Thyroid gland (tissue), 4 donors: Measurements from ENCODE around the gene IPO7. TPM values are rescaled to one million over a fixed set of nuclear protein-coding genes. Genes with fewer than 3 reads are reported as not detected.

ENCODE experiments used
- DNase-seq, 2 donors: peaks; one replicate each; pipeline ENCODE4 v3.0.0-alpha.2; 2019
- H3K27ac ChIP-seq, 3 donors: fragments of 200-600 bp; sonication (generic); 1 replicate in 2 of 3; 2 replicates in 1 of 3; pipeline ENCODE4 v1.5.1; 2016 to 2019; ENCODE audit warnings: mild to moderate bottlenecking in 1 of 3, moderate library complexity in 1 of 3
- H3K27me3 ChIP-seq: fragments of 200-600 bp; sonication (generic); one replicate; pipeline ENCODE4 v1.5.1; 2019
- H3K36me3 ChIP-seq, 2 donors: fragments of 200-600 bp; sonication (generic); one replicate each; pipeline ENCODE4 v1.5.1; 2016 to 2019
- H3K4me1 ChIP-seq, 2 donors: fragments of 200-600 bp; sonication (generic); one replicate each; pipeline ENCODE4 v1.5.1; 2017 to 2019
- H3K4me3 ChIP-seq, 3 donors: fragments of 200-600 bp; sonication (generic); replicated peaks in 1 of 3; 1 replicate in 2 of 3; 2 replicates in 1 of 3; pipeline ENCODE4 v1.5.1; 2016; ENCODE audit warnings: mild to moderate bottlenecking in 1 of 3
- H3K9me3 ChIP-seq: fragments of 200-600 bp; sonication (generic); one replicate; pipeline ENCODE4 v1.5.1; 2017
- CTCF ChIP-seq, 6 experiments: fragments of 200-600 bp in 3 of 6; fragments of 450-650 bp in 3 of 6; sonication (generic) in 3 of 6; IDR thresholded peaks; one replicate each; pipeline ENCODE4 v1.5.1; 2016 to 2019; ENCODE audit warnings: antibody characterized with exemption in 6 of 6, mild to moderate bottlenecking in 2 of 6, inconsistent platforms in 1 of 6, moderate library complexity in 1 of 6
- POLR2A ChIP-seq, 2 donors: fragments of 450-650 bp; IDR thresholded peaks; one replicate each; pipeline ENCODE4 v1.6.1; 2017; ENCODE audit warnings: antibody characterized with exemption in 2 of 2, mild to moderate bottlenecking in 2 of 2, moderate library complexity in 1 of 2
- WGBS, 2 donors: methylation state at CpG; one replicate each; pipeline ENCODE4 v1.1.5; 2017; 5-methylcytosine and 5-hydroxymethylcytosine counted together
- intact Hi-C: fragments of 100-400 bp; cut with DNase I; formaldehyde crosslinking; loops from one replicate; pipeline ENCODE4 v1.15.1; 2023
- total RNA-seq, 4 donors: library from RNA; depleted of rRNA; stranded (reverse); fragments of >200 nt; gene quantifications; one replicate each; pipeline ENCODE4 v1.2.3, GENCODE V29; 2016

The IPO7 gene
- total RNA-seq, 4 donors from 2014 or later: 104 to 185 (median 151) TPM

GRCh38 chr11:9386086-9386485 lies 1.6 kb downstream of the IPO7 start:
- DNase-seq: no peak
- Histone ChIP-seq H3K27ac (no peak overlapping the region), H3K4me1 (peaks cover 19% of the 10 kb centered on the region in 2 donors), H3K4me3 (peak overlapping the region in 1 of 3 donors; percentile 89), H3K9me3 (no peaks in the 10 kb centered on the region), H3K36me3 (peaks cover 0 to 4% of the 10 kb centered on the region in 2 donors), H3K27me3 (no peaks in the 10 kb centered on the region)
- TF ChIP-seq CTCF (IDR thresholded peaks at IDR 0.05) (no peak), POLR2A (IDR thresholded peaks at IDR 0.05) (no peak)
- 79% methylated on average over 2 of the region's 2 CpGs for WGBS, 2 donors
- intact Hi-C loops: no loop called here

DNA sequence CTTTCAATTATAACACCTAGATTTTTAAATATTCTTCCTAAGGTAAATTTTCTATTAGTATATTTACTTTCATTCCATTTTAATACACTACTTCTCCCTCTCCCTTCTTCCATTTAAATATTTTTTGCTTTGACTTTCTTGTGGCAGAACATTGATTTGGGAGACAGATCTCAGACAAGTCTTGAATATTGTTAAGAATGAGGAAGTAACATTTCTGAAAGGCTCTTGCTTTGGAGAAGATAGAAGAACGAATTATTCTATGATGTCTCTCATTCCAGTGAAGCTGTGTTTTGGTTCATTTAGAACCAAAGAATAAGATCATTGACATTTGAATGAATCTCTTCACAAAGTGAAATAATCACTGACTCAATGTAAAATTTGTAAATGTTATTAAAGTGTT lies 2.4 kb downstream of the IPO7 start:
- no peak overlapping the region for H3K4me3 ChIP-seq
- peaks cover 19% of the 10 kb centered on the region in 2 donors for H3K4me1 ChIP-seq
- 60 to 65% methylated on average over 1 of the region's 1 CpG for WGBS, 2 donors
- H3K36me3 ChIP-seq: peaks cover 0 to 4% of the 10 kb centered on the region in 2 donors
- no peak overlapping the region for H3K27ac ChIP-seq
- intact Hi-C loops: no loop called here
- DNase-seq: no peak
- no peaks in the 10 kb centered on the region for H3K9me3 ChIP-seq
- no peaks in the 10 kb centered on the region for H3K27me3 ChIP-seq
- TF ChIP-seq POLR2A (IDR thresholded peaks at IDR 0.05) (no peak), CTCF (IDR thresholded peaks at IDR 0.05) (no peak)

DNA sequence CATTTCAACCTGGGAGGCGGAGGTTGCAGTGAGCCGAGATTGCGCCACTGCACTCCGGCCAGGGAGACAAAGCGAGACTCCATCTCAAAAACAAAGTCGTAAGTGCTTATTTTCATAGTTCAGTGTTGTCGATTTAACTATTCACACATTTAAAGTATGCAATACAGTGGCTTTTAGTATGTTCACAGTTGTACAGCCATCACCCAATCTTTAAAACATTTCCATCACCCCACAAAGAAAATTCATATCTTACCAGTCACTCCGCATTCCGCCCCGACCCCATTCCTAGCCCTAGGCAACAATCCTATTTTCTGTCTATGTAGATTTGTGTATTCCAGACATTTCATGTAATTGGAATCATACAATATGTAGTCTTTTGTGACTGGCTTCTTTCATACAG lies 11.9 kb downstream of the IPO7 start:
- H3K27ac ChIP-seq: no peak overlapping the region
- H3K9me3 ChIP-seq: no peaks in the 10 kb centered on the region
- no peak for TF ChIP-seq POLR2A (IDR thresholded peaks at IDR 0.05)
- no peak for TF ChIP-seq CTCF (IDR thresholded peaks at IDR 0.05)
- no peaks in the 10 kb centered on the region for H3K27me3 ChIP-seq
- peaks cover 4 to 14% of the 10 kb centered on the region in 2 donors for H3K4me1 ChIP-seq
- no peaks in the 10 kb centered on the region for H3K36me3 ChIP-seq
- DNase-seq: no peak
- intact Hi-C loops: no loop called here
- WGBS, 2 donors: 94 to 95% methylated on average over 10 of the region's 10 CpGs
- H3K4me3 ChIP-seq: no peak overlapping the region

- no peak overlapping the region for H3K4me3 ChIP-seq
- intact Hi-C loops: no loop called here
- no peaks in the 10 kb centered on the region for H3K9me3 ChIP-seq
- H3K36me3 ChIP-seq: no peaks in the 10 kb centered on the region
- H3K4me1 ChIP-seq: peaks cover 4 to 14% of the 10 kb centered on the region in 2 donors
- 93 to 97% methylated on average over 3 of the region's 3 CpGs for WGBS, 2 donors
- DNase-seq: no peak
- no peaks in the 10 kb centered on the region for H3K27me3 ChIP-seq
- TF ChIP-seq CTCF (IDR thresholded peaks at IDR 0.05) (no peak), POLR2A (IDR thresholded peaks at IDR 0.05) (no peak)
- H3K27ac ChIP-seq: no peak overlapping the region
Measured at GRCh38 chr11:9396752-9397151, 12.3 kb downstream of the IPO7 start.

DNA sequence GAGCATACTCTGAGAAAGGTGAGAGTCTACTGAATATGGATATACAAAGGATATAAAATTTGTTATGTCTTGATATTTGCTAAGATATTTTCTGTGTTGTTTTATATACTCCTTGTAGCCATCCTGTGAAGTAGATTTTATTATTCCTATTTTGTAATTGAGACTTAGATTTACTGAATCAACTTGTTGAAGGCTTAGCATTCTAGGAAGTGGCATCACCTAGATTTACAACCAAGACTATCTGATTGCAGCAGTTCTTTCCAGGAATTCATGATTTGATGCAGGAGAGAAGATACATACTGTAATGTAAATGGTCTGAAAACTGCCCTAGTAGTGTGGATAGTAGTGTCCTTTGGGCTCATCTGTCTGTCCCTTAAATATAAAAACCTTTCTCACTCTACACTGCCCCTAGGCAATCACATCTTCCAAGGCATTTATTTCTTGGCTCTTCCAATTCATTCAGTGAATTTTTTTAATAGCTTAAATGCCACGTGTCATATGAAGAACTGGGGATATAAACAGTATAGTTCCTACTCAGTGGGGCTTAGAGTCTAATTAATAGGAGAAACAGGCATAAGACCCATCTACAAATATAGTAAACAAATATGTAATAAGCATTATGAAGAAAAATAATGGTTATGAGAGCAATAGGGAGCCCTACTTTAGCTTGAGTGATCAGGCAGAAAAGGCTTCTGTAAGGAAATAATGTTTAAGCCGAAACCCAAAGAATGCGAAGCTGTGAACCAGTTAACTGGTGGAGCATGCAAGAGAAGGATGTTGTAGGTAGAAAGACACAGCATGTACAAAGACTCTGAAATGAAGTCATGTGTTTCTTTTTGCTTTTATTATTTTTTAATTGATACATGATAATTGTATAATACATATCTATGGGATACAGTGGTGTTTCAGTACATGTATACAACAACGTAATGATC lies 13.6 kb downstream of the IPO7 start:
- intact Hi-C loops: no loop called here
- no peaks in the 10 kb centered on the region for H3K36me3 ChIP-seq
- no peaks in the 10 kb centered on the region for H3K27me3 ChIP-seq
- 47 to 58% methylated on average over 4 of the region's 4 CpGs for WGBS, 2 donors
- TF ChIP-seq CTCF (IDR thresholded peaks at IDR 0.05): no peak
- no peak for TF ChIP-seq POLR2A (IDR thresholded peaks at IDR 0.05)
- no peaks in the 10 kb centered on the region for H3K9me3 ChIP-seq
- no peak for DNase-seq
- H3K27ac ChIP-seq: peak overlapping the region in 1 of 3 donors; percentile 17
- no peak overlapping the region for H3K4me3 ChIP-seq
- peaks cover 4 to 14% of the 10 kb centered on the region in 2 donors for H3K4me1 ChIP-seq
